Hematopoietic multipotent progenitor cell treated with erythropoietin and hydrocortisone succinate and interleukin-3 and kit ligand, for 6 days (in vitro differentiated cells): ENCODE data around the gene C12orf75.
"Not testable (repeated sequence)": the region's sequence is repeated elsewhere in the genome, so short reads cannot be mapped to it uniquely, and the experiment has no call there.

Source experiments
- DNase-seq: peaks from one replicate; pipeline ENCODE4 v3.0.0-alpha.2; 2015

C12orf75 gene

DNA sequence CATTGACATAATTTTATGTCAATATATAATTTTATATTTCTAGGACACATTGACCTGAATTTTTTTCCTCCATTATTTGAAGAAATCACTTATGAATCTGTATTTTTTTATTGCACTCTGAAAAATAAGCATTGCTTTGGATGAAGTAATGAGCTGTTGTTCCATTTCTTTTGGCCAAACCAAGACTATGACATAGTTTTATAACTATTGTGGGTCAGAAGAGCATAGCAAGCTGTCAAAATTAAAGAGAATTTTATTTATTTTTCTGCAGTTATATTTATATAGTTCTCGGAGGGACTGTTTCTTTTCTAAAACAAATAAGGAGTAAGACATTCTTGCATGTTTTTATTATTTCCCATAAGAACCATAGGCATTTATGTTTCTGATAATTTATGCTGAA, 8.5 kb downstream of the C12orf75 start:
- no peak for DNase-seq

GRCh38 chr12:105341010-105341409, 10.5 kb downstream of the C12orf75 start:
- no peak for DNase-seq

DNA sequence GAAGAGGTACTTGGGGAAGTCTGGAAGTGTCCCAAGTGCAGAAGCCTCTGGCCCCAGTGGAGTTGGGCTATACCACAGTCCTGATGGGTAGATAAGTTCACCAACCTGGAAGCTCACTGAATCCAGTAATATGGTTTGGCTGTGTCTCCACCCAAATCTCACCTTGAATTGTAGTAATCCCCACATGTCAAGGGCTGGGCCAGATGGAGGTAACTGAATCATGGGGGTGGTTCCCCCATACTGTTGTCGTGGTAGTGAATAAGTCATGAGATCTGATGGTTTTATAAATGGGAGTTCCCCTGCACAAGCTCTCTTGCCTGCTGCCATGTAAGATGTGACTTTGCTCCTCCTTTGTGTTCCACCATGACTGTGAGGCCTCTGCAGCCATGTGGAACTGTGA, 11.1 kb downstream of the C12orf75 start:
- DNase-seq = not testable (repeated sequence)

DNA sequence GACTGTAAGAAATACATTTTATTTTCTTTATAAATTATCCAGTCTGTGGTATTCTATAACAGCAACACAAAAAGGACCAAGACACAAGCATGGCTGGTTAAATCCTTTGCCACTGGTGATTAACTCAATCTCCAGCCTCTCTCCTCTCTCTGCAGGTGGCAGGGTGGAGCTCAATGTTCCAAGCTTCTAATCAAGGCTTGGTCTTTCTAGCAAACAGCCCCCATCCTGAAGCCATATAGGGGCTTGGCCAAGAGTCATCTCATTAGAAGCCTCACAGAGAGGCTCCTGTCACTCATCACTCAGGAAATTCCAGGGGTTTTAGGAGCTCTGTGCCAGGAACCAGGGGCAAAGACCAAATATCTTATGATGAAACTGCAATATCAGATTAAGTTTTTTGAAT, 12.0 kb downstream of the C12orf75 start:
- DNase-seq = no peak

DNA sequence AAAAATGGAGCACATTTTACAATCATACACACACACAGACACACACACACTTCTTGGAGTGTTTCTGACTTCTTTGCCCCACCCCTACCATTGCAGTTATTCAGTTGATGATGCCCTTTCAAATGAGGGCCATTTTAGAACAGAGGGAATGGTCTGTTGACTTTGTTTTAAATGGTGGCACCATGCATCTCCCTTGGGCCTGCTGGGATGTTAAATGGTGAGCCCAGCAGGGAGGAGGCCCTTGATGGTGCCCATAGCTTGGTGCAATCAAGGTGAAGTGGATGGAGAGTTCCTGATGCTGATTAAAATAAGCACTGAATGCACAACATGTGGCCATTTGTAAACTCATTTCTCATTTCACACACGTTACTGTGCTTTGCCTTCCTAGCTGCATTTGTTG, 13.3 kb downstream of the C12orf75 start:
- DNase-seq = no peak

GRCh38 chr12:105347499-105347898, 17.0 kb downstream of the C12orf75 start:
- no peak for DNase-seq

GRCh38 chr12:105348142-105348541, 17.7 kb downstream of the C12orf75 start:
- DNase-seq = no peak

- DNase-seq = no peak
These were observed 18.1 kb downstream of the C12orf75 start for GRCh38 chr12:105348561-105348960.

GRCh38 chr12:105349138-105349537, 18.6 kb downstream of the C12orf75 start:
- no peak for DNase-seq

DNA sequence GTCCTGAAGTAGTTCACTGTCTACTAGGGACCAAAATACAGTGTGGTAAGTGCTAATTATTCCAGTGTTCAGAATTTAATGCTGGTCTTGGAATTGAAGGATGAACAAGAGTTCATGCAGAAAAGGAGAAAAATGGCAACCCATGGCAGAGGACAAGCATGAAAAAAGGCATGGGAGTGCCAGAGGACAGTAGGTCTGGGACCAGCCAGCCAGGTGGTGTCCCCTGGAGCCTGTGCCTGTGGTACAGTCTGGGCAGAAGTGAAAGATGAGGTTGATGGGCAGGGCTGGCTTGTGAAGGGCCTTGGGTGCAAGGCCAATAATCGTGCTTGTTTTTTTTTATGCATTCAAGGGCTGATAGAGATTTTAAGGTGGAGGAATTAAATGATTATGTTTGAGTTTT, 21.0 kb downstream of the C12orf75 start:
- no peak for DNase-seq

DNA sequence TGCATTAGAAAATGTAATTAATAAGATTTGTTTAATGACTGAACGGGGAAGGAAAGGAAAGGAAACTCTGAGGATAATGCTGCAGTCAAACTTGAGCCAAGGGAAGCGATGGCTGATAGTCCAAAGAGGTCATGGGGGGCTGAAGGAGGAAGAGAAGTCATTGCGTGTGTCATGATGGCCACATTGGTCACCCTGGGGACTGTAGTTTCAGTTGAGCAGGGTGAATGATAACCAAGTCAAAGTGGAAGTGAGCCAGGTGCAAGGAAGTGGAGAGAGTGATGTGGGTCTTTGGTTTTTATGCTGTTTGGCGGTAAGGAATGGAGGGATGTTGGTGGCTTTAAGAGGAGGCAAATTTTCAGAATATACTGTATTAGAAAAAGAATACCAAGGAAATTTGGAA, 21.6 kb downstream of the C12orf75 start:
- no peak for DNase-seq

- no peak for DNase-seq
These were observed 22.6 kb downstream of the C12orf75 start for GRCh38 chr12:105352940-105353635.

DNA sequence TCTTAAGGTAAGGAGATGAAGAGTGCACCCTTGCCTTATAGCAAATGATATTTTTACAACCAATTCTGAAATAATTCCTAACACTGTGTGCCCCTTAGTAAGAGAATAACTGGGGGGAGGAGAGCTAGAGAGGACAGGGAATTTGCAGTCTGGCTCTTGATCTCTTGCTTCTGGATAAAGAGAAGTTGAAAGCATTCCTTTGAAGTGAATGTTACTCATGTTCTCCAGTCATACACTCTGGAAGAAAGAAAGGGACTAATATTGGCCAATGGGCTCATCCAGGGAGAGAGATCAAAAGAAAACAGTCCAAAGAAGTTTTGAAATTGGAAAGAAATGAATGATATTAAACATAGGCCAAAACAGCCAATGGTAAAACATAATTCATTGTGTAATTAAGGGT, 25.3 kb downstream of the C12orf75 start:
- no peak for DNase-seq

- peak; percentile 43 for DNase-seq
These were observed 26.7 kb downstream of the C12orf75 start for GRCh38 chr12:105357162-105357691.

DNA sequence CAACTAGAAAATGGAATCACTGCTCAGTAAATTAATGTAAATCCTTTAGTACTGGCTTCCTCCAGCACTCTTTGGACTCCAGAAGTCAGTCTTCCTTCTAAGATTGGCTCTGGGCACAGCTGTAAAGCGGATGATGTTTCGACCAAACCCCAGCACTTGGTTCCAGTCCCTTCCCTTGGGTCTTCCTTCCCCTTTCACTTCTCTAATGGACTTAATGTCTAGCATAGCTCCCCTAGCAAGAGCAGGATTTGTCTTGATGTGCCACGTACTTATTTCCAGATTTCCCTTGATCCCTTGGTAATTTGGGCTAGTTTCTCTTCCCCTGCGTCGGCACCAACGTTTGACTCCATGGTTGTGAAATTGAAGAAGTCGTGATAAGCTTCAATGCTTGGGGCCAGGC, 28.3 kb downstream of the C12orf75 start:
- DNase-seq = no peak

GRCh38 chr12:105359856-105360255, 29.4 kb downstream of the C12orf75 start:
- no peak for DNase-seq

DNA sequence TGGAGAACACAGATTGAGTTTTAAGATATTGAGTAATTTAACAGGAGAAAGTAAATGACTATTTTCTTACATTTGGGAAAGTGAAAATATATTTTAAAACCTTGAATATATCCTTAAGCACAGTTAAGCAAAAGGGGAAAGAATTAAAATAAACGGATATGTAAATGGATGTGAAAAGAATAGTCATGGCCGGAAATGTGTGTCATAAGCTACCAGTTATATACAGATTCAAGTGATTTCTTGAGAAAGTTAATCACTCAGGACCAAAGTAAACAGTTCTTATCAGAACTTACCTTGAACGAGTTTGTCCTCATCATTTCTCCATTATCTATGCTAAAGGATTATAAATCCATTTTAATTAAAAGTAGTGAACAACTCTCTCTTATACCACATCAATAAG, 33.4 kb downstream of the C12orf75 start:
- DNase-seq = no peak

GRCh38 chr12:105365231-105365630, 34.7 kb downstream of the C12orf75 start:
- DNase-seq = no peak

GRCh38 chr12:105368047-105368646, 37.7 kb downstream of the C12orf75 start:
- DNase-seq = no peak

GRCh38 chr12:105369014-105369413, 38.5 kb downstream of the C12orf75 start:
- no peak for DNase-seq

DNA sequence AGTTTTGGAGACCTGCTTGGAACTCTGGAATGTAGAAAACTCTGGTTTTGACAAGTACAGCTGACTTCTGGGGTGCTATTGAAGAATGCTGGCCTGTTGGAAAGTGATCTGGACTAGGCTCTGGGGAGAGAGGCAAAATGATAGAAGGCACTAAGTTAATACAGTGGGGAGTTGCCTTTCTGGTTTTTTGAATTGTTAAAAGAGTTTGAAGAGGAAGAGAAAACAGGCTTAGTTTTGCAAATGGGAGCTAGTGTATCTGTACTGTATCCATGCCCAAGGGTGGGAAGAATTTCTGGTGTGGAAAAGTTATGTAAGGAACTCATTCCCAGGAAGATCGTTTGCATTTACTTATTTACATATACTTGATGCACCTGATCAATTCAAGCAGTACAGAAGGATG, 43.8 kb downstream of the C12orf75 start:
- DNase-seq = no peak

DNA sequence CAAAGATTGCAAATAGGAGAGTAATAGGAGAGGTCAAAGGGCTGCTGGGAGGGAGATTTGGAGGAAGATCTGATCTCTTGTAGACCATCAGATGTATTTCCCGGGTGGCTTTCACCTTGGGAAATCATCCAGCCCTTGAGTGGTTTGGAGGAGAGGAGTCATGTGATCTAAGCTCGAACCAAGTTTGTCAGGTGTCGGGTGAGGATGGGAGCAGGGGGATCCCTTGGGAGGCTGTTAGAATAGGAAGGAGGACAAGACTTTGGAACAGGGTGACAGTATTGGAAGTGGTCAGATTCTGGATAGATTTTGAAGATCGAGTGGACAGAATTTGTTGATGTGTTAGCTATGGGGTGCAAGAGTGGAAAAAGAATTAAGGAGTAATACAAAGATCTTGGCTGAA, 46.6 kb downstream of the C12orf75 start:
- no peak for DNase-seq

DNA sequence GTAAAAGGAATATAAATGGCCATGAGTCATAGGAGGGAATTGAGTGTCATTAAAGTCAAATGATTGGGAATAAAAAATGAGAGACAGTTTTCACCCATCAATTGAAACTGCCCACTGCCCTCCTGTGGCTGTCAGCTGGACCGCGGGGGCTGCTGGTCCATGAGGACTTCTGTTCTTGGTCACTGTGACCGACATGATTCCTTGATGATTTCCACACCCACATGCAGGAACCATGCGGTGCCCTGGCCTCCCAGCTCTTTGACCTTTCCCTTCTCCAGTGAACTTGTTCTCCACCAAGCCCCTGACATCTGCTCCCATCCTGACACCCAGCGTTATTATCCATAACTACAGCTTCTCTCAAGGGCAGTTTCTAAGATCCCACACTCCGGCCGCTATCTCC, 48.4 kb downstream of the C12orf75 start:
- DNase-seq = no peak

DNA sequence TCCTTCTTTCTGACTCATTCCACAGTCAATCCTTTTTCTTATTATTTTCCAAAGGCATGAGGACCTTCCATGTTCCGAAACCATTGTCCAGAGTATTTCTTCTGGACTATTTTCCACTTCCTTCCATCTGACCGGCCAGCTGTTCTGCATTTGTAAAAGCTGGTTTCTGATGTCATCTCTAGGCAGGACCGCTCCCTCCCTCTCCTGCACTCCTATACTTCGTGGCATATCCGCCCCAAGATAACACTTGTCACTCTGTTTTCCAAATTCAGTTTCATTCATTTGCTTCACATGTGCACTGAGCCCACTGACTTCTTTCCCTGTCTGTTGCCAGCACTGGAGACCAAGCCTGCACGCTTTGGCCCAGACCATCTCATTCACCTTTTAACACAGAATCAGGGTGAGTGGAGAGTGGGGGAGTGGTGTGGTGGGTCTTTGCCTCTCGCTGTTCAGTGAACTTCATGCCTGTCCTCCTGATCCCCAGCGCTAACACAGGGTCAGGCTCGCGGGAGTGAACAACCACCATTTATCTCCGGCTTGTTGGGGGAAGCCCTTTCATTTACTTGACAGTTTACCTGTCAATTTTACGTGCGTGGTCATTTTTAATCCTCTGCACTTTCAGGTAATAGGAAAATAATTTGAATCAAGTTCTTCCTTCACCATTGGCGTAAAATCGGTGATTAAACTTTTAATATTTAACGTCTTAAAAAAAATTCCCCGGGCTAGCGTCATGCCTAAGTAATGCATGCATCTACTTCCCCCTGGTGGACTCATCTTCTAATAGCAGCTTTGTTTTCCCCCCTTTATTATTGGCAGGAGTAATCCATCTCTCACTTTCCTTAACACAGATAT, 52.5 kb downstream of the C12orf75 start:
- peak; percentile 83 for DNase-seq
